Gastrocnemius medialis (tissue), 4 donors: Measurements from ENCODE around the gene CLMP. TPM values are rescaled to one million over a fixed set of nuclear protein-coding genes. Genes with fewer than 3 reads are reported as not detected.

Experiments
- ATAC-seq, 2 donors: fragments of 150-250 bp; one replicate each; pipeline ENCODE4 v1.9.1; 2016
- DNase-seq, 2 donors: peaks; one replicate each; pipeline ENCODE4 v3.0.0-alpha.2; 2019
- H3K27ac ChIP-seq, 4 donors: fragments of 200-600 bp; sonication (generic); 1 replicate in 1 of 4; 2 replicates in 3 of 4; pipeline ENCODE4 v1.5.1; 2016 to 2018; ENCODE audit warnings: mild to moderate bottlenecking in 2 of 4, moderate library complexity in 1 of 4
- H3K27me3 ChIP-seq, 3 donors: fragments of 200-600 bp; sonication (generic) in 2 of 3; 1 replicate in 1 of 3; 2 replicates in 2 of 3; pipeline versions ENCODE4 v1.5.1 to v1.6.0; 2016 to 2019; ENCODE audit warnings: mild to moderate bottlenecking in 1 of 3, moderate library complexity in 1 of 3
- H3K36me3 ChIP-seq, 2 donors: fragments of 200-600 bp; sonication (generic) in 1 of 2; one replicate each; pipeline ENCODE4 v1.5.1; 2017 to 2018
- H3K4me1 ChIP-seq, 2 donors: fragments of 200-600 bp; sonication (generic) in 1 of 2; one replicate each; pipeline ENCODE4 v1.5.1; 2016 to 2017; ENCODE audit warnings: mild to moderate bottlenecking in 2 of 2
- H3K4me3 ChIP-seq, 4 donors: fragments of 200-600 bp; sonication (generic) in 3 of 4; 1 replicate in 1 of 4; 2 replicates in 3 of 4; pipeline ENCODE4 v1.5.1; 2016 to 2019; ENCODE audit warnings: mild to moderate bottlenecking in 2 of 4
- H3K9me3 ChIP-seq, 3 donors: fragments of 200-600 bp; sonication (generic) in 2 of 3; 1 replicate in 1 of 3; 2 replicates in 2 of 3; pipeline ENCODE4 v1.5.1; 2016 to 2019
- CTCF ChIP-seq, 5 experiments: fragments of 450-650 bp in 3 of 5; fragments of 200-600 bp in 2 of 5; sonication (generic) in 2 of 5; IDR thresholded peaks in 4 of 5; conservative IDR thresholded peaks in 1 of 5; 1 replicate in 4 of 5; 2 replicates in 1 of 5; pipeline ENCODE4 v1.5.1; 2016 to 2019; ENCODE audit warnings: antibody characterized with exemption in 5 of 5, mild to moderate bottlenecking in 3 of 5, moderate library complexity in 3 of 5
- POLR2A ChIP-seq, 2 donors: fragments of 450-650 bp; IDR thresholded peaks; one replicate each; pipeline ENCODE4 v1.6.1; 2017; ENCODE audit warnings: antibody characterized with exemption in 2 of 2, mild to moderate bottlenecking in 2 of 2, moderate library complexity in 2 of 2
- in situ Hi-C, 4 donors: fragments of 200-750 bp; cut with MboI; loops; one replicate each; pipeline versions ENCODE4 v1.15.0 to v1.8.0; 2017; ENCODE audit warnings: low sequenced_read_pairs in 4 of 4
- intact Hi-C: fragments of 100-400 bp; cut with DNase I; formaldehyde crosslinking; loops from one replicate; pipeline ENCODE4 v1.15.1; 2023; ENCODE audit warnings: low total_unique reads
- total RNA-seq, 4 donors: library from RNA; depleted of rRNA; stranded (reverse); fragments of >200 nt; gene quantifications; one replicate each; pipeline versions ENCODE4 v1.1.0 to v1.2.3, GENCODE V29; 2016

The CLMP gene
- total RNA-seq, 4 donors from 2014 or later: 2.3 to 12.5 (median 4.4) TPM

GRCh38 chr11:123233280-123233974 is 38.4 kb upstream of the CLMP start:
- in situ Hi-C loops (no loop called here), intact Hi-C loops (no loop called here)
- TF ChIP-seq POLR2A (IDR thresholded peaks at IDR 0.05): no peak
- no peak overlapping the region for H3K27ac ChIP-seq
- H3K4me1 ChIP-seq: no peaks in the 10 kb centered on the region
- H3K9me3 ChIP-seq: no peaks in the 10 kb centered on the region
- DNase-seq (no peak), ATAC-seq (no peak)
- H3K36me3 ChIP-seq: no peaks in the 10 kb centered on the region
- no peak overlapping the region for H3K4me3 ChIP-seq
- no peaks in the 10 kb centered on the region for H3K27me3 ChIP-seq

- H3K4me1 ChIP-seq: no peaks in the 10 kb centered on the region
- intact Hi-C loops: no loop called here
- no peak for TF ChIP-seq CTCF (IDR thresholded peaks at IDR 0.05 in 4 of 5, conservative IDR thresholded peaks at IDR 0.05 in 1 of 5)
- TF ChIP-seq POLR2A (IDR thresholded peaks at IDR 0.05): no peak
- no peaks in the 10 kb centered on the region for H3K9me3 ChIP-seq
- no peaks in the 10 kb centered on the region for H3K27me3 ChIP-seq
- DNase-seq (no peak), ATAC-seq (no peak)
- H3K27ac ChIP-seq: no peak overlapping the region
- no peak overlapping the region for H3K4me3 ChIP-seq
- in situ Hi-C loops: no loop called here
- no peaks in the 10 kb centered on the region for H3K36me3 ChIP-seq
Observed at GRCh38 chr11:123231777-123232176, 36.7 kb upstream of the CLMP start.

GRCh38 chr11:123231256-123231655 is 36.2 kb upstream of the CLMP start:
- ATAC-seq (no peak), DNase-seq (no peak)
- in situ Hi-C loops (no loop called here), intact Hi-C loops (no loop called here)
- Histone ChIP-seq H3K4me3 (no peak overlapping the region), H3K9me3 (no peaks in the 10 kb centered on the region), H3K36me3 (no peaks in the 10 kb centered on the region), H3K27ac (no peak overlapping the region), H3K4me1 (no peaks in the 10 kb centered on the region), H3K27me3 (no peaks in the 10 kb centered on the region)
- TF ChIP-seq POLR2A (IDR thresholded peaks at IDR 0.05) (no peak), CTCF (IDR thresholded peaks at IDR 0.05 in 4 of 5, conservative IDR thresholded peaks at IDR 0.05 in 1 of 5) (no peak)

- no peak overlapping the region for H3K27ac ChIP-seq
- no peaks in the 10 kb centered on the region for H3K27me3 ChIP-seq
- no peaks in the 10 kb centered on the region for H3K9me3 ChIP-seq
- ATAC-seq (no peak), DNase-seq (no peak)
- no peaks in the 10 kb centered on the region for H3K4me1 ChIP-seq
- no peak overlapping the region for H3K4me3 ChIP-seq
- in situ Hi-C loops: no loop called here
- intact Hi-C loops: no loop called here
- TF ChIP-seq POLR2A (IDR thresholded peaks at IDR 0.05) (no peak), CTCF (IDR thresholded peaks at IDR 0.05 in 4 of 5, conservative IDR thresholded peaks at IDR 0.05 in 1 of 5) (no peak)
- no peaks in the 10 kb centered on the region for H3K36me3 ChIP-seq
Observed at GRCh38 chr11:123230346-123230745, 35.3 kb upstream of the CLMP start.

GRCh38 chr11:123228496-123229163 is 33.6 kb upstream of the CLMP start:
- no peak for DNase-seq
- H3K9me3 ChIP-seq: no peaks in the 10 kb centered on the region
- no peak overlapping the region for H3K27ac ChIP-seq
- no peak overlapping the region for H3K4me3 ChIP-seq
- no peak for TF ChIP-seq POLR2A (IDR thresholded peaks at IDR 0.05)
- no peak for TF ChIP-seq CTCF (IDR thresholded peaks at IDR 0.05 in 4 of 5, conservative IDR thresholded peaks at IDR 0.05 in 1 of 5)
- H3K36me3 ChIP-seq: no peaks in the 10 kb centered on the region
- H3K4me1 ChIP-seq: no peaks in the 10 kb centered on the region
- in situ Hi-C loops: no loop called here
- intact Hi-C loops: no loop called here
- no peak for ATAC-seq
- no peaks in the 10 kb centered on the region for H3K27me3 ChIP-seq
